ENCODE measurements around the gene JUP. TPM values are rescaled to one million over a fixed set of nuclear protein-coding genes. Genes with fewer than 3 reads are reported as not detected.

The JUP gene
- total and polyA plus RNA-seq, 8 donors: 31.1 to 93.5 (median 45.2) TPM

GRCh38 chr17:41754066-41754465 lies 32.4 kb downstream of the JUP start:
- intact Hi-C loops (cut with DNase I): no loop called here
- Histone ChIP-seq H3K27ac (no peak overlapping the region), H3K36me3 (peaks cover 2 to 31% (median 11%) of the 10 kb centered on the region in 3 donors), H3K9me3 (no peaks in the 10 kb centered on the region), H3K4me1 (no peaks in the 10 kb centered on the region), H3K27me3 (no peaks in the 10 kb centered on the region), H3K4me3 (no peak overlapping the region)
- no peak for FAIRE-seq
- 86 to 91% methylated on average over 12 of the region's 12 CpGs for WGBS, 2 donors
- DNase-seq: no peak
- no peak for TF ChIP-seq CTCF (IDR thresholded peaks at IDR 0.05)
- ATAC-seq: no peak

GRCh38 chr17:41751288-41751687 lies 35.2 kb downstream of the JUP start:
- 81 to 85% methylated on average over 3 of the region's 3 CpGs for WGBS, 2 donors
- DNase-seq (no peak), ATAC-seq (no peak), FAIRE-seq (no peak)
- H3K4me1 ChIP-seq: no peaks in the 10 kb centered on the region
- H3K27me3 ChIP-seq: no peaks in the 10 kb centered on the region
- H3K27ac ChIP-seq: no peak overlapping the region
- H3K4me3 ChIP-seq: no peak overlapping the region
- peaks cover 0 to 14% (median 0%) of the 10 kb centered on the region in 3 donors for H3K36me3 ChIP-seq
- TF ChIP-seq CTCF (IDR thresholded peaks at IDR 0.05): no peak
- no peaks in the 10 kb centered on the region for H3K9me3 ChIP-seq
- intact Hi-C loops (cut with DNase I): no loop called here

- Histone ChIP-seq H3K4me1 (no peaks in the 10 kb centered on the region), H3K27me3 (no peaks in the 10 kb centered on the region), H3K9me3 (no peaks in the 10 kb centered on the region), H3K36me3 (peaks cover 0 to 12% (median 0%) of the 10 kb centered on the region in 3 donors), H3K4me3 (no peak overlapping the region), H3K27ac (no peak overlapping the region)
- ATAC-seq (no peak), FAIRE-seq (no peak), DNase-seq (no peak)
- no peak for TF ChIP-seq CTCF (IDR thresholded peaks at IDR 0.05)
- intact Hi-C loops (cut with DNase I): no loop called here
- WGBS, 2 donors: 83 to 86% methylated on average over 4 of the region's 4 CpGs
Observed at GRCh38 chr17:41750862-41751261, 35.6 kb downstream of the JUP start.

GRCh38 chr17:41748275-41748674 lies 38.2 kb downstream of the JUP start:
- H3K36me3 ChIP-seq: no peaks in the 10 kb centered on the region
- no peaks in the 10 kb centered on the region for H3K4me1 ChIP-seq
- DNase-seq (no peak), ATAC-seq (no peak), FAIRE-seq (no peak)
- 86 to 92% methylated on average over 6 of the region's 6 CpGs for WGBS, 2 donors
- intact Hi-C loops (cut with DNase I): no loop called here
- no peaks in the 10 kb centered on the region for H3K9me3 ChIP-seq
- H3K27ac ChIP-seq: no peak overlapping the region
- no peaks in the 10 kb centered on the region for H3K27me3 ChIP-seq
- H3K4me3 ChIP-seq: no peak overlapping the region
- TF ChIP-seq CTCF (IDR thresholded peaks at IDR 0.05): no peak

GRCh38 chr17:41741709-41742108 lies 44.8 kb downstream of the JUP start:
- WGBS, 2 donors: 76 to 80% methylated on average over 9 of the region's 9 CpGs
- DNase-seq: no peak
- Histone ChIP-seq H3K4me3 (no peak overlapping the region), H3K36me3 (no peaks in the 10 kb centered on the region), H3K4me1 (peaks cover 6 to 8% (median 7%) of the 10 kb centered on the region in 3 donors), H3K27ac (no peak overlapping the region), H3K9me3 (no peaks in the 10 kb centered on the region), H3K27me3 (no peaks in the 10 kb centered on the region)
- intact Hi-C loops (cut with DNase I): loop anchor here in 1 of 3 donors (5.0 kb wide), 1 partner anchor 61 kb away; no protein-coding TSS in a partner anchor
- FAIRE-seq: no peak
- no peak for TF ChIP-seq CTCF (IDR thresholded peaks at IDR 0.05)
- ATAC-seq: no peak

All from pancreas (tissue), 10 donors.